ENCODE measurements around the gene ZIC4. TPM values are rescaled to one million over a fixed set of nuclear protein-coding genes. Genes with fewer than 3 reads are reported as not detected.

The ZIC4 gene
- total RNA-seq: 38.1 TPM

GRCh38 chr3:147406028-147406931 is at the start of gene ZIC4:
Gene ZIC4, minus strand, starts transcription at chr3:147406543. Its CDS starts 3,746 bp downstream, at chr3:147402797.

GRCh38 chr3:147409143-147410115 is 3.1 kb upstream of the ZIC4 start, which contains the start of gene ZIC1:
Gene ZIC1, plus strand, starts transcription at chr3:147409365. Its CDS starts 748 bp downstream, at chr3:147410113.

Other genes starting within 250 kb of the ZIC4 start
- 136 TPM for gene ZIC1, start 2.8 kb upstream of the ZIC4 start, total RNA-seq

Data from diencephalon (tissue), 1 donor.